Kidney tubule cell (primary cell): ENCODE measurements around the gene INPPL1.
"Not testable (repeated sequence)": the region's sequence is repeated elsewhere in the genome, so short reads cannot be mapped to it uniquely, and the experiment has no call there.

Source experiments
- DNase-seq: peaks from one replicate; pipeline ENCODE4 v3.0.0-alpha.2; 2018; ENCODE audit warnings: low spot score

Gene INPPL1

GRCh38 chr11:72224564-72225410 lies at the start of gene INPPL1:
INPPL1 (plus strand) TSS chr11:72224767; CDS start chr11:72224985, 218 bp downstream.
- DNase-seq = peak; percentile 33

GRCh38 chr11:72177656-72178055 lies 46.9 kb upstream of the INPPL1 start:
- no peak for DNase-seq

GRCh38 chr11:72179049-72179803 lies 45.3 kb upstream of the INPPL1 start:
- peak; percentile 18 for DNase-seq

- peak; percentile 33 for DNase-seq
These were observed 44.7 kb upstream of the INPPL1 start for GRCh38 chr11:72179804-72180396.

- not testable (repeated sequence) for DNase-seq
These were observed 43.5 kb upstream of the INPPL1 start for GRCh38 chr11:72180892-72181552.

GRCh38 chr11:72181553-72181958 lies 43.0 kb upstream of the INPPL1 start:
- peak; percentile 56 for DNase-seq

- DNase-seq = no peak
These were observed 36.3 kb upstream of the INPPL1 start for GRCh38 chr11:72188267-72188666.

- DNase-seq = peak; percentile 76
These were observed 34.9 kb upstream of the INPPL1 start for GRCh38 chr11:72189455-72190250.

- DNase-seq = no peak
These were observed 33.9 kb upstream of the INPPL1 start for GRCh38 chr11:72190631-72191071.

GRCh38 chr11:72191961-72192381 lies 32.6 kb upstream of the INPPL1 start, which contains the start of gene FOLR1:
FOLR1 (plus strand) TSS chr11:72192140; CDS start chr11:72192174, 34 bp downstream.
- peak; percentile 76 for DNase-seq

GRCh38 chr11:72195518-72196270 lies 28.9 kb upstream of the INPPL1 start:
- DNase-seq = no peak

- not testable (repeated sequence) for DNase-seq
These were observed 23.1 kb upstream of the INPPL1 start for GRCh38 chr11:72201445-72201844.

GRCh38 chr11:72202571-72202970 lies 22.0 kb upstream of the INPPL1 start:
- DNase-seq = no peak

GRCh38 chr11:72203163-72203562 lies 21.4 kb upstream of the INPPL1 start:
- DNase-seq = no peak

GRCh38 chr11:72204886-72205285 lies 19.7 kb upstream of the INPPL1 start:
- DNase-seq = no peak

- not testable (repeated sequence) for DNase-seq
These were observed 17.8 kb upstream of the INPPL1 start for GRCh38 chr11:72206794-72207193.

- DNase-seq = no peak
These were observed 16.3 kb upstream of the INPPL1 start for GRCh38 chr11:72208281-72208680.

- DNase-seq = no peak
These were observed 15.5 kb upstream of the INPPL1 start for GRCh38 chr11:72209101-72209500.

GRCh38 chr11:72216638-72217037 lies 7.9 kb upstream of the INPPL1 start, which contains the start of gene FOLR2:
FOLR2 (plus strand) TSS chr11:72216794; CDS start chr11:72218585, 1,791 bp downstream.
- no peak for DNase-seq

- DNase-seq = no peak
These were observed 6.7 kb upstream of the INPPL1 start for GRCh38 chr11:72217841-72218240.
